Upper lobe of left lung (tissue), 4 donors: ENCODE data around the gene BRMS1L.

Experiments used
- EP300 ChIP-seq, 4 donors: sonication (generic); formaldehyde crosslinking; IDR thresholded peaks; one replicate each; pipeline ENCODE4 v1.5.1; 2017; ENCODE audit warnings: antibody characterized with exemption in 4 of 4, control low read depth in 2 of 4
- POLR2A ChIP-seq, 4 donors: fragments of 450-650 bp; IDR thresholded peaks; one replicate each; pipeline ENCODE4 v1.5.1; 2016 to 2017; ENCODE audit warnings: antibody characterized with exemption in 4 of 4, mild to moderate bottlenecking in 2 of 4
- POLR2AphosphoS5 ChIP-seq, 2 donors: sonication (generic); formaldehyde crosslinking; IDR thresholded peaks; one replicate each; pipeline ENCODE4 v1.5.1; 2017; ENCODE audit warnings: antibody characterized with exemption in 2 of 2
- TF ChIP-seq, protein P1 (sequence below), 6 experiments: fragments of 450-650 bp in 4 of 6; fragments of 200-600 bp in 2 of 6; sonication (generic) in 2 of 6; IDR thresholded peaks; one replicate each; pipeline ENCODE4 v1.5.1; 2016 to 2019; ENCODE audit warnings: antibody characterized with exemption in 6 of 6

- TF ChIP-seq POLR2A (IDR thresholded peaks at IDR 0.05) = no peak
- TF ChIP-seq, protein P1, sequence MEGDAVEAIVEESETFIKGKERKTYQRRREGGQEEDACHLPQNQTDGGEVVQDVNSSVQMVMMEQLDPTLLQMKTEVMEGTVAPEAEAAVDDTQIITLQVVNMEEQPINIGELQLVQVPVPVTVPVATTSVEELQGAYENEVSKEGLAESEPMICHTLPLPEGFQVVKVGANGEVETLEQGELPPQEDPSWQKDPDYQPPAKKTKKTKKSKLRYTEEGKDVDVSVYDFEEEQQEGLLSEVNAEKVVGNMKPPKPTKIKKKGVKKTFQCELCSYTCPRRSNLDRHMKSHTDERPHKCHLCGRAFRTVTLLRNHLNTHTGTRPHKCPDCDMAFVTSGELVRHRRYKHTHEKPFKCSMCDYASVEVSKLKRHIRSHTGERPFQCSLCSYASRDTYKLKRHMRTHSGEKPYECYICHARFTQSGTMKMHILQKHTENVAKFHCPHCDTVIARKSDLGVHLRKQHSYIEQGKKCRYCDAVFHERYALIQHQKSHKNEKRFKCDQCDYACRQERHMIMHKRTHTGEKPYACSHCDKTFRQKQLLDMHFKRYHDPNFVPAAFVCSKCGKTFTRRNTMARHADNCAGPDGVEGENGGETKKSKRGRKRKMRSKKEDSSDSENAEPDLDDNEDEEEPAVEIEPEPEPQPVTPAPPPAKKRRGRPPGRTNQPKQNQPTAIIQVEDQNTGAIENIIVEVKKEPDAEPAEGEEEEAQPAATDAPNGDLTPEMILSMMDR (IDR thresholded peaks at IDR 0.05) = no peak
- no peak for TF ChIP-seq POLR2AphosphoS5 (IDR thresholded peaks at IDR 0.05)
- TF ChIP-seq EP300 (IDR thresholded peaks at IDR 0.05) = no peak
These were observed 36.5 kb upstream of the BRMS1L start for GRCh38 chr14:35789651-35790050.
